ENCODE data around the gene KARS1. TPM values are rescaled to one million over a fixed set of nuclear protein-coding genes. Genes with fewer than 3 reads are reported as not detected.

KARS1 gene
- total RNA-seq, 1 donor, result 144 TPM

DNA sequence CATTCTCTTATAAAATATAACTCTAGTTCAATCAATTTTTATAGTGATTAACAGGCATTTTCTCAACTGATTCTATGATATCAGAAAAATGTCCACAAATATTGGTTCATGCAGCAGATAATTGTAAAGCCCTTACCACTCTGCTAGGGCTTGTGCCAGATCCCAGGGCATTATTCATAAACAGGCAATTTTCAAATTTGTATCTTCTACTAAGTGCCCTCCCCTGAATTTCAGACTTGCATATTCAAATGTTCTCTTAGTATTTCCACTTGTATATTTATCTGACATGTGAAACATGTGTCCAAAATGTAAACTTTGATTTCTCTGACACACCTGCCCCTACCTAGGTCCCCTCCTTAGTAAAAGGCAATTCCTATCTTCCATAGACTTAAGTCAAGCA, 20.0 kb upstream of the KARS1 start:
- no peak overlapping the region for H3K4me3 ChIP-seq (ENCODE audit: low read depth, low read length)
- no peak for DNase-seq (ENCODE audit: low read depth)
- TF ChIP-seq, protein P1, sequence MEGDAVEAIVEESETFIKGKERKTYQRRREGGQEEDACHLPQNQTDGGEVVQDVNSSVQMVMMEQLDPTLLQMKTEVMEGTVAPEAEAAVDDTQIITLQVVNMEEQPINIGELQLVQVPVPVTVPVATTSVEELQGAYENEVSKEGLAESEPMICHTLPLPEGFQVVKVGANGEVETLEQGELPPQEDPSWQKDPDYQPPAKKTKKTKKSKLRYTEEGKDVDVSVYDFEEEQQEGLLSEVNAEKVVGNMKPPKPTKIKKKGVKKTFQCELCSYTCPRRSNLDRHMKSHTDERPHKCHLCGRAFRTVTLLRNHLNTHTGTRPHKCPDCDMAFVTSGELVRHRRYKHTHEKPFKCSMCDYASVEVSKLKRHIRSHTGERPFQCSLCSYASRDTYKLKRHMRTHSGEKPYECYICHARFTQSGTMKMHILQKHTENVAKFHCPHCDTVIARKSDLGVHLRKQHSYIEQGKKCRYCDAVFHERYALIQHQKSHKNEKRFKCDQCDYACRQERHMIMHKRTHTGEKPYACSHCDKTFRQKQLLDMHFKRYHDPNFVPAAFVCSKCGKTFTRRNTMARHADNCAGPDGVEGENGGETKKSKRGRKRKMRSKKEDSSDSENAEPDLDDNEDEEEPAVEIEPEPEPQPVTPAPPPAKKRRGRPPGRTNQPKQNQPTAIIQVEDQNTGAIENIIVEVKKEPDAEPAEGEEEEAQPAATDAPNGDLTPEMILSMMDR (IDR thresholded peaks at IDR 0.05; ENCODE audit: insufficient read depth, low read length), result no peak

DNA sequence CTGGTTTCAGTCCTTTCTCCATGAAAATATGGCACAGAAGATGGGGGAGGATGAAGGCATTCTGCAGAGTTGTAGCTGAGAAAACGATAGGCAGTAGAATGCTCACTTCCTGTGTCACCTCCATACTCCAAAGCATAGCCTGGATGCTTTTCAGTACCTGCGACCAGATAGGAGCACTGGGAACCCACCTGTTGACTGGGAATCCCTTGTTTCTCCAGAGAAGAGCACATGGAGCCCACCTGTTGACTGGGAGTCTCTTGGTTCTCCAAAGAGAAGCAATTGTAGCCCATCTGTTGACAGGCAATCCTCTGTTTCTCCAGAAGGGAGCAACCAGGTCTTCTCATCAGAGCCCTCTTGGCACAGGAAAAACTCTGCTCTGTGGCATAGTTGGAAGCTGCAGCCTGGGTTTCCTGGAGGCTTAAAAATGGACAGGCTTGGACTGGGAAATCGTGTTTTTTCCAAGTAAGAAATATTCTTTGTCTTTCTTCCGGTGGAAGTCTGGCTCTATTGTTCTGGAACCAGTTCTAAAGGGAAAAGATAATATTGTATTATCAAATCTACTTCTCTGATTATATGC, 13.3 kb upstream of the KARS1 start:
- peak; percentile 5 for DNase-seq (ENCODE audit: low read depth)
- no peak overlapping the region for H3K4me3 ChIP-seq (ENCODE audit: low read depth, low read length)
- TF ChIP-seq, protein P1 (IDR thresholded peaks at IDR 0.05; ENCODE audit: insufficient read depth, low read length), result no peak

DNA sequence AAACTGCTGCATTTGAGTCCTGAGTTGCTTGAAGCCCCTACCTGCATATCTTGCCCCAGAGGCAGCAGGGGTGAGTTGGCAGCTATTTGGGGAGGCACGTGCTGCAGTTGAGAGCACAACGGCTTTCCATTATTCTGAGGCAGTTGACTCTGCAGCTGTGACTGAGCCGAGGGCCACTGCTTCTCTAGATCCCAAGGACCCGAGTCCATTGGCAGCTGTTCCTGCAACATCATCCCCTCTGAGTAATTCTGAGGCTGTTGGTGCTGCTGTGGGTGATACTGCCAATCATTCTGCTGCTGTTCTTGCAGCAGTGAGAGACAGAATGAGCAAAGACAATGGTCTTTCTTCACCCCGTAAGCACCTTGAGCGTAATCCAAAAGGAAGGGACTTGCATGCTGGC, 12.9 kb upstream of the KARS1 start:
- no peak for DNase-seq (ENCODE audit: low read depth)
- TF ChIP-seq, protein P1 (IDR thresholded peaks at IDR 0.05; ENCODE audit: insufficient read depth, low read length), result no peak
- H3K4me3 ChIP-seq (ENCODE audit: low read depth, low read length), result no peak overlapping the region

DNA sequence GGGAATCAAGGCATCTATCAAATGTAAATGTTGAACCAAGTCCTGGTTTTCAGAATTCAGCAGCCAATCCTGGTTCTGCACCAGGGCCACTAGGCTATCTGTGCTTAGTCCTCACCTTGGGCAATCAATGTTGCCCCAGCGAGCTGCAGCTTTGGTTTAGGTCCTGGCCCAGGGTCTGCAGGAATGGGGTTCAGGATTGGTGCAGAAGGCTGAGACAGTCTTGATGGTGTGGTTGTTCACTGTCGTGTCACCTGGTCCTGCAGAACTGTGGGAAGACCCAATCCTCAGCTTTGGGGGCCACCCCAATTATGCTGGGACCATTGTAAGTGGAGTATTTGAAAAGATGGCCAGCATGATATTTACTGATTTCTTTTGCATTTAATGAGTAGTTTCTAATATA, 10.7 kb upstream of the KARS1 start:
- TF ChIP-seq, protein P1 (IDR thresholded peaks at IDR 0.05; ENCODE audit: insufficient read depth, low read length), result no peak
- no peak for DNase-seq (ENCODE audit: low read depth)
- H3K4me3 ChIP-seq (ENCODE audit: low read depth, low read length), result no peak overlapping the region

DNA sequence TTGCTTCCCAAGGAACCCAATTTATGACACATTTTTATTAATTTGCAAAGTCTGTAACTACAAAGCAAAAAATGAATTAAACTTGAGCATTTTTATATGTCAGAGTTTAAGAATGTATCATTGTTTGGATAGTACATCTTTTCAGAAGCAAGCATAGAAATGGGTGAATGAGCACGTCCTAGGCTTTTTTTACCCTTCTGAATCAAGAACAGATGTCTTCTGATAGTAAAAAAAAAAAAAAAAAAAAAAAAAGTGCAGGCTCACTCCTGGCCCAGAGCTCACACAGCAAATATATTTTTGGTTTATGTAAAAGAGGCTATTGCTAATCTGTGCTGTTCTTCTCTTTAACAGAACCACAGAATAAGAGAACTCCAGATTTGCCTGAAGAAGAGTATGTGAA, 6.5 kb upstream of the KARS1 start:
- TF ChIP-seq, protein P1 (IDR thresholded peaks at IDR 0.05; ENCODE audit: insufficient read depth, low read length), result no peak
- peak; percentile 77 for DNase-seq (ENCODE audit: low read depth)
- no peak overlapping the region for H3K4me3 ChIP-seq (ENCODE audit: low read depth, low read length)

DNA sequence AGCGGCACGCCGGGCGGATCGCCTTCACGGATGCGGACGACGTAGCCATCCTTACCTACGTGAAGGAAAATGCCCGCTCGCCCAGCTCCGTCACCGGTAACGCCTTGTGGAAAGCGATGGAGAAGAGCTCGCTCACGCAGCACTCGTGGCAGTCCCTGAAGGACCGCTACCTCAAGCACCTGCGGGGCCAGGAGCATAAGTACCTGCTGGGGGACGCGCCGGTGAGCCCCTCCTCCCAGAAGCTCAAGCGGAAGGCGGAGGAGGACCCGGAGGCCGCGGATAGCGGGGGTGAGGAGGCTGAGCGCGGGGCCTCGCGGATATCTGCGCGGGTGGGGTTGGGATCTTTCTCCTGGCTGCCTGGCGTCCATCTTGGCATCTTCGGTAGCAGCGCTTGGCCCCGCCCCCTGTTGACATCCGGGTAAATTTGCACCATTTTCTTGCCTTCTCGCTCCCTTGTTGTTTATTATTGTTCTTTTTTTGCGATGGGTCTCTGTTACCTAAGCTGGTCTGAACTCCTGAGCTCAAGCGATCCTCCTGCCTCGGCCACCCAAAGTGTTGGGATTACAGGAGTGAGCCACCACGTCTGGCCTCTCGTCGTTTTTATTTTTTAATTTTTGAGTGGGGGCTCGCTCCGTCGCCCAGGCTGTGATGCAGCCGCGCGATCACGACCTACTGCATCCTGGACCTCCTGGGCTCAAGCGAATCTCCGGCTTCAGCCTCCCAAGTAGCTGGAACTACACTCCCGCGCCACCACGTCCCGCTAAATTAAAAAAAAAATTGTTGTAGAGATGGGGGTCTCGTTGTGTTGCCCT, 1.0 kb upstream of the KARS1 start:
- DNase-seq (ENCODE audit: low read depth), result peak; percentile 67
- H3K4me3 ChIP-seq (ENCODE audit: low read depth, low read length), result peak overlapping the region; percentile 99
- TF ChIP-seq, protein P1 (IDR thresholded peaks at IDR 0.05; ENCODE audit: insufficient read depth, low read length), result no peak
